H1 (cell line): ENCODE results near the gene MAGI1. TPM values are rescaled to one million over a fixed set of nuclear protein-coding genes. Genes with fewer than 3 reads are reported as not detected.

ENCODE experiments used
- CTCF ChIA-PET: fragments of 300-600 bp; sonication (Branson Sonifier 250); formaldehyde crosslinking; loops from one replicate; lab custom pipeline; 2021; ENCODE audit not compliant: partially characterized antibody; lab: Charles Lee
- POLR2A ChIA-PET: fragments of 300-600 bp; sonication (Branson Sonifier 250); formaldehyde crosslinking; loops from one replicate; lab custom pipeline; 2021; ENCODE audit warnings: inconsistent platforms; ENCODE audit not compliant: partially characterized antibody; lab: Charles Lee
- DNase-seq, 2 experiments: peaks; one replicate each; pipeline versions ENCODE4 v3.0.0 to v3.0.0-alpha.2; 2010 to 2022; ENCODE audit warnings: low spot score in 2 of 2, low read depth in 1 of 2, mixed read lengths in 1 of 2
- FAIRE-seq: peaks from 2 replicates; lab custom pipeline; 2011; peaks lifted over from hg19 to GRCh38; lab: Jason Lieb, UNC
- H2AFZ ChIP-seq: 2 replicates; pipeline ENCODE4 v1.8.1; 2012; ENCODE audit warnings: low read length, inconsistent platforms
- H2AK5ac ChIP-seq: 2 replicates; pipeline ENCODE4 v1.6.1; 2013; ENCODE audit warnings: low read depth, low read length
- H2BK120ac ChIP-seq: replicated peaks from 2 replicates; pipeline ENCODE3; 2013; ENCODE audit warnings: low read depth, low read length, inconsistent platforms
- H2BK12ac ChIP-seq: 2 replicates; pipeline ENCODE4 v1.6.1; 2013; ENCODE audit warnings: low read depth, low read length
- H2BK15ac ChIP-seq: 2 replicates; pipeline ENCODE4 v1.6.1; 2013; ENCODE audit warnings: low read length
- H2BK20ac ChIP-seq: 2 replicates; pipeline ENCODE4 v1.6.1; 2013; ENCODE audit warnings: low read length
- H2BK5ac ChIP-seq: 2 replicates; pipeline ENCODE4 v1.6.1; 2013; ENCODE audit warnings: low read depth, low read length
- H3K14ac ChIP-seq: 2 replicates; pipeline ENCODE4 v1.6.1; 2013; ENCODE audit warnings: inconsistent platforms; ENCODE audit not compliant: insufficient read length
- H3K18ac ChIP-seq: 2 replicates; pipeline ENCODE4 v1.6.1; 2013; ENCODE audit warnings: low read length; ENCODE audit errors: extremely low read depth
- H3K23ac ChIP-seq: 2 replicates; pipeline ENCODE4 v1.6.1; 2013; ENCODE audit warnings: inconsistent platforms; ENCODE audit not compliant: insufficient read length
- H3K23me2 ChIP-seq: 2 replicates; pipeline ENCODE4 v1.6.1; 2013; ENCODE audit warnings: low read depth, low read length
- H3K27ac ChIP-seq: 2 replicates; pipeline ENCODE4 v1.6.1; 2011; ENCODE audit warnings: low read depth, low read length, inconsistent platforms
- H3K27me3 ChIP-seq, 4 experiments: replicated peaks in 1 of 4; 1 replicate in 1 of 4; 2 replicates in 3 of 4; pipeline versions ENCODE4 v1.6.1 to v1.8.1; 2011 to 2013; ENCODE audit warnings: low read length in 3 of 4, mild to moderate bottlenecking in 3 of 4, inconsistent platforms in 2 of 4, mixed read lengths in 2 of 4, moderate library complexity in 1 of 4; ENCODE audit not compliant: control insufficient read depth in 3 of 4, insufficient read depth in 3 of 4; ENCODE audit errors: extremely low read depth in 1 of 4
- H3K36me3 ChIP-seq, 4 experiments: 2 replicates each; pipeline versions ENCODE4 v1.6.1 to v1.8.1; 2011 to 2013; ENCODE audit warnings: mild to moderate bottlenecking in 4 of 4, low read length in 3 of 4, moderate library complexity in 2 of 4, control low read depth in 1 of 4, inconsistent platforms in 1 of 4; ENCODE audit not compliant: insufficient read depth in 4 of 4, control insufficient read depth in 2 of 4
- H3K4ac ChIP-seq: replicated peaks from 2 replicates; pipeline ENCODE3; 2013; ENCODE audit warnings: low read length, low read depth, mixed read lengths, inconsistent platforms; ENCODE audit not compliant: insufficient read length
- H3K4me1 ChIP-seq, 4 experiments: replicated peaks in 1 of 4; 1 replicate in 1 of 4; 2 replicates in 3 of 4; pipeline versions ENCODE4 v1.6.1 to v1.8.1; 2011 to 2013; ENCODE audit warnings: low read length in 3 of 4, inconsistent platforms in 2 of 4, mixed read lengths in 1 of 4; ENCODE audit not compliant: insufficient read depth in 4 of 4, control insufficient read depth in 3 of 4
- H3K4me2 ChIP-seq, 2 experiments: 2 replicates each; pipeline versions ENCODE4 v1.6.1 to v1.8.1; 2011 to 2013; ENCODE audit warnings: low read depth in 2 of 2, low read length in 2 of 2, control low read depth in 1 of 2, inconsistent platforms in 1 of 2, mild to moderate bottlenecking in 1 of 2; ENCODE audit not compliant: insufficient read depth in 1 of 2
- H3K4me3 ChIP-seq, 4 experiments: fragments of 200-600, 300-600 bp in 1 of 4; sonication (generic), shearing (Covaris generic), sonication (Bioruptor Twin) in 1 of 4; 2 replicates each; pipeline versions ENCODE4 v1.5.1 to v1.8.1; 2011 to 2016; ENCODE audit warnings: low read length in 4 of 4, low read depth in 3 of 4, control low read depth in 2 of 4, inconsistent platforms in 2 of 4, mild to moderate bottlenecking in 2 of 4, mixed read lengths in 1 of 4, moderate library complexity in 1 of 4; ENCODE audit not compliant: insufficient read depth in 2 of 4; ENCODE audit errors: extremely low read depth in 1 of 4
- H3K56ac ChIP-seq: replicated peaks from 2 replicates; pipeline ENCODE3; 2013; ENCODE audit warnings: low read depth, mild to moderate bottlenecking, mixed read lengths, low read length, inconsistent platforms; ENCODE audit not compliant: insufficient read length
- H3K79me1 ChIP-seq: 2 replicates; pipeline ENCODE4 v1.6.1; 2013; ENCODE audit warnings: low read depth, low read length, control low read depth
- H3K79me2 ChIP-seq, 2 experiments: 2 replicates each; pipeline versions ENCODE4 v1.6.1 to v1.8.1; 2012 to 2013; ENCODE audit warnings: low read length in 2 of 2, mild to moderate bottlenecking in 2 of 2, inconsistent platforms in 1 of 2; ENCODE audit not compliant: insufficient read depth in 2 of 2, control insufficient read depth in 1 of 2
- H3K9ac ChIP-seq, 4 experiments: replicated peaks in 1 of 4; 1 replicate in 1 of 4; 2 replicates in 3 of 4; pipeline versions ENCODE4 v1.6.1 to v1.8.1; 2011 to 2013; ENCODE audit warnings: low read depth in 3 of 4, low read length in 3 of 4, control low read depth in 2 of 4, mild to moderate bottlenecking in 2 of 4, moderate library complexity in 2 of 4, inconsistent platforms in 1 of 4; ENCODE audit errors: extremely low read depth in 1 of 4
- H3K9me3 ChIP-seq, 2 experiments: 2 replicates each; pipeline versions ENCODE4 v1.6.1 to v1.8.1; 2012 to 2013; ENCODE audit warnings: mild to moderate bottlenecking in 2 of 2, moderate library complexity in 2 of 2, control low read depth in 1 of 2, inconsistent platforms in 1 of 2, low read depth in 1 of 2, low read length in 1 of 2, mixed read lengths in 1 of 2; ENCODE audit not compliant: insufficient read depth in 2 of 2
- H4K20me1 ChIP-seq, 2 experiments: replicated peaks in 1 of 2; 2 replicates each; pipeline versions ENCODE3 to v1.8.1; 2011 to 2013; ENCODE audit warnings: inconsistent platforms in 2 of 2, low read length in 2 of 2, mild to moderate bottlenecking in 1 of 2; ENCODE audit not compliant: insufficient read depth in 2 of 2, control insufficient read depth in 1 of 2
- H4K5ac ChIP-seq: 2 replicates; pipeline ENCODE4 v1.6.1; 2013; ENCODE audit warnings: low read length, low read depth, mixed read lengths, inconsistent platforms; ENCODE audit not compliant: insufficient read length
- H4K8ac ChIP-seq: 2 replicates; pipeline ENCODE4 v1.8.0; 2013; ENCODE audit warnings: mild to moderate bottlenecking, moderate library complexity, low read length, inconsistent platforms; ENCODE audit not compliant: insufficient read depth; ENCODE audit errors: extremely low read depth
- H4K91ac ChIP-seq: replicated peaks from 2 replicates; pipeline ENCODE3; 2013; ENCODE audit warnings: low read length, mixed read lengths, inconsistent platforms; ENCODE audit not compliant: insufficient read length
- ATF2 ChIP-seq: IDR thresholded peaks from 2 replicates; pipeline ENCODE4 v1.6.1; 2012; ENCODE audit warnings: low read length, inconsistent platforms
- BRCA1 ChIP-seq: IDR thresholded peaks from 2 replicates; pipeline ENCODE4 v1.6.1; 2012; ENCODE audit warnings: low read depth, low read length, improper control_type of control experiment
- CHD1 ChIP-seq: IDR thresholded peaks from 2 replicates; pipeline ENCODE4 v1.6.1; 2012; ENCODE audit warnings: low read depth, low read length, improper control_type of control experiment
- CTBP2 ChIP-seq: IDR thresholded peaks from 2 replicates; pipeline ENCODE4 v1.7.0; 2011; ENCODE audit warnings: borderline replicate concordance, mild to moderate bottlenecking, moderate library complexity, mixed read lengths, low read length; ENCODE audit not compliant: insufficient read depth, insufficient read length
- RBBP5 ChIP-seq: IDR thresholded peaks from 2 replicates; pipeline ENCODE4 v1.7.1; 2012; ENCODE audit warnings: low read depth, mild to moderate bottlenecking, inconsistent platforms, low read length, moderate library complexity, borderline replicate concordance
- WGBS, 2 experiments: shearing (Covaris generic) in 1 of 2; methylation state at CpG; one replicate each; pipeline versions ENCODE4 v1.1.6 to v1.1.7; 2013 to 2015; ENCODE audit warnings: low lambda C conversion rate in 2 of 2, mixed read lengths in 2 of 2, inconsistent platforms in 1 of 2, low coverage in 1 of 2, missing lambda C conversion rate in 1 of 2; ENCODE audit not compliant: insufficient replicate concordance in 2 of 2, insufficient coverage in 1 of 2, insufficient read length in 1 of 2; ENCODE audit errors: extremely low coverage in 1 of 2, missing lambda C conversion rate in 1 of 2; 5-methylcytosine and 5-hydroxymethylcytosine counted together
- polyA plus RNA-seq, 7 experiments: library from polyadenylated mRNA; depleted of rRNA in 3 of 7; stranded (reverse) in 5 of 7; unstranded in 2 of 7; fragments of >200 nt in 5 of 7; fragments of 200-250 nt in 2 of 7; gene quantifications; 1 replicate in 5 of 7; 2 replicates in 1 of 7; 4 replicates in 1 of 7; pipeline versions ENCODE4 v1.2.1 to v1.2.3, GENCODE V29; 2011 to 2013; ENCODE audit warnings: missing spikeins in 2 of 7, mixed read lengths in 2 of 7
- total RNA-seq: library from RNA; stranded (reverse); fragmentation: NEBNext Ultra II Directional; extraction: Animal tissue kit (Norgen Biotek cat#: 25700); gene quantifications from 2 replicates; pipeline ENCODE4 v1.2.1, GENCODE V29; 2021

Gene MAGI1
- total and polyA plus RNA-seq, 2 of the 8 experiments (the other 6 are each of a cell fraction or from before 2014, with no cell fraction given), result 19.8 to 78.0 TPM

GRCh38 chr3:66066963-66067617, 28.4 kb upstream of the MAGI1 start:
- CTCF ChIA-PET, result interaction anchor here (0.5 to 0.6 kb wide), 3 partner anchors 33 to 630 kb away, joined by 3 read pairs; no protein-coding TSS in a partner anchor

More at GRCh38 chr3:66066963-66067617, 28.4 kb upstream of the MAGI1 start:
- H3K23me2 ChIP-seq, result no peaks in the 10 kb centered on the region
- H3K9me3 ChIP-seq, result no peaks in the 10 kb centered on the region
- DNase-seq, result no peak
- no peak overlapping the region for H3K56ac ChIP-seq
- no peak overlapping the region for H3K4ac ChIP-seq
- no peak overlapping the region for H2BK120ac ChIP-seq
- H4K5ac ChIP-seq, result no peak overlapping the region
- H4K8ac ChIP-seq, result no peak overlapping the region
- no peaks in the 10 kb centered on the region for H3K79me1 ChIP-seq
- H3K79me2 ChIP-seq, result no peaks in the 10 kb centered on the region
- no peak overlapping the region for H4K91ac ChIP-seq
- TF ChIP-seq CHD1 (no peak), BRCA1 (no peak), ATF2 (no peak), CTBP2 (no peak), RBBP5 (no peak)
- no peaks in the 10 kb centered on the region for H3K27me3 ChIP-seq
- peaks cover 0 to 3% (median 2%) of the 10 kb centered on the region in 4 experiments; a peak in 5 of 7 replicates for H3K4me1 ChIP-seq
- no peak overlapping the region for H2BK12ac ChIP-seq
- no peak overlapping the region for H2BK5ac ChIP-seq
- no peak overlapping the region for H3K4me2 ChIP-seq
- 85 to 100% methylated on average over 1 to 4 of the region's 4 CpGs for WGBS, 2 experiments
- no peak overlapping the region for H2BK15ac ChIP-seq
- no peaks in the 10 kb centered on the region for H3K36me3 ChIP-seq
- H3K4me3 ChIP-seq, result no peak overlapping the region
- H3K27ac ChIP-seq, result no peak overlapping the region
- POLR2A ChIA-PET, result no interaction called here
- no peak overlapping the region for H2AK5ac ChIP-seq
- H3K9ac ChIP-seq, result no peak overlapping the region
- no peak for FAIRE-seq
- no peak overlapping the region for H3K14ac ChIP-seq
- H2BK20ac ChIP-seq, result no peak overlapping the region
- H3K18ac ChIP-seq, result no peak overlapping the region
- H2AFZ ChIP-seq, result no peak overlapping the region
- no peaks in the 10 kb centered on the region for H4K20me1 ChIP-seq
- H3K23ac ChIP-seq, result no peak overlapping the region
